SK-N-SH treated with all-trans-retinoic acid at 6 μM for 48 hours (cell line): ENCODE data around the gene CHN1.

ENCODE experiments used
- ARNTL ChIP-seq: fragments of 450-650 bp; formaldehyde crosslinking; IDR thresholded peaks from 2 replicates; pipeline ENCODE4 v1.5.0; 2020; ENCODE audit warnings: low read depth, mild to moderate bottlenecking, moderate library complexity, borderline replicate concordance
- SNAI2 ChIP-seq: fragments of 250-450 bp; sonication (Bioruptor Pico); IDR thresholded peaks from 2 replicates; pipeline ENCODE4 v1.5.0; 2020; ENCODE audit warnings: mild to moderate bottlenecking, moderate library complexity

DNA sequence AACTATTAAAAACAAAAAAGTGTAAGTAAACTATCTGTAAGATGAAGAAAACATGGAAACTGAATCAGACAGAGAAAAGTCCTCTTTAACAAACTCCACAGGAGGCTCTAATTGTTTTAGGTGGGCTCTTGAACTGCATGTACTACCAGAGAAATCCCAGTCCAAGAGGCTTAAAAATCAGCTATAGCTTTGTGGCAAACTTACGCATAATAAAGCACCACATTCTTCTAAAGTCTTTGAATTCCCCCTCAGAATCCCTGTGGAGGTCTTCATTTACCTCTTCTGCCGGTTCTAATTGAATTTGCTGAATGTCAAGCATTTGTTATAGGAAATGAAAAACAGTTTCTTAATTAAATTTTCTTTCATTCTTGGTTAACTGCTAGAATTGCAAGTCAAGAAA is 40.8 kb downstream of the CHN1 start:
- no peak for TF ChIP-seq ARNTL (CRISPR knock-in tag)
- no peak for TF ChIP-seq SNAI2
